HL-60 (cell line): Measurements from ENCODE around the gene DYNC1I1.

Source experiments
- POLR2AphosphoS5 ChIP-seq: IDR thresholded peaks from 2 replicates; pipeline ENCODE4 v1.6.1; 2012; ENCODE audit warnings: low read depth
- SPI1 ChIP-seq: IDR thresholded peaks from 2 replicates; pipeline ENCODE4 v1.6.1; 2012; ENCODE audit warnings: low read depth, mild to moderate bottlenecking, borderline replicate concordance
- TF ChIP-seq, protein P1 (sequence below): IDR thresholded peaks from one replicate; pipeline ENCODE4 v1.5.1; 2011; ENCODE audit warnings: low read length, control low read depth, inconsistent platforms; ENCODE audit not compliant: insufficient read depth

DNA sequence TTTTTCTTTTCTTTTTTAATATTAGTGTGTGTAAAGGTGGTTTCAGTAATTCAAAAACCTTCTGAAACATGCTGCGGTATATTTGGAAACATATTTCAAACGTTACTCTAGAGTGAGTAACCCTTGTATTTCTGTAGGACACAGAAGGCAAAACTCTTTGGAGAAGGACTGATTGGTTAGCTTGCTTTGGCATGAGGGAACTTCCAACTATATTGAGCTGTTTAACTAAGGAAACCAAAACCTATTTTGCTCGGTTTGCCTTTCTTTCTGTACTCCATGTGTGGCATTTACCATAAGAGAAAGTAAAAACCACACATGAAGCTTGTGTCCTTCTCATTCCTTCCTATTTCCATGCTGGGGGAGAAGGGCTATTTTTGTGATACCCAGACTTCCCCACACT lies 149.8 kb downstream of the DYNC1I1 start:
- TF ChIP-seq, protein P1, sequence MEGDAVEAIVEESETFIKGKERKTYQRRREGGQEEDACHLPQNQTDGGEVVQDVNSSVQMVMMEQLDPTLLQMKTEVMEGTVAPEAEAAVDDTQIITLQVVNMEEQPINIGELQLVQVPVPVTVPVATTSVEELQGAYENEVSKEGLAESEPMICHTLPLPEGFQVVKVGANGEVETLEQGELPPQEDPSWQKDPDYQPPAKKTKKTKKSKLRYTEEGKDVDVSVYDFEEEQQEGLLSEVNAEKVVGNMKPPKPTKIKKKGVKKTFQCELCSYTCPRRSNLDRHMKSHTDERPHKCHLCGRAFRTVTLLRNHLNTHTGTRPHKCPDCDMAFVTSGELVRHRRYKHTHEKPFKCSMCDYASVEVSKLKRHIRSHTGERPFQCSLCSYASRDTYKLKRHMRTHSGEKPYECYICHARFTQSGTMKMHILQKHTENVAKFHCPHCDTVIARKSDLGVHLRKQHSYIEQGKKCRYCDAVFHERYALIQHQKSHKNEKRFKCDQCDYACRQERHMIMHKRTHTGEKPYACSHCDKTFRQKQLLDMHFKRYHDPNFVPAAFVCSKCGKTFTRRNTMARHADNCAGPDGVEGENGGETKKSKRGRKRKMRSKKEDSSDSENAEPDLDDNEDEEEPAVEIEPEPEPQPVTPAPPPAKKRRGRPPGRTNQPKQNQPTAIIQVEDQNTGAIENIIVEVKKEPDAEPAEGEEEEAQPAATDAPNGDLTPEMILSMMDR = no peak
- no peak for TF ChIP-seq SPI1
- no peak for TF ChIP-seq POLR2AphosphoS5
